ENCODE results near the gene ENOX1.

The ENOX1 gene

DNA sequence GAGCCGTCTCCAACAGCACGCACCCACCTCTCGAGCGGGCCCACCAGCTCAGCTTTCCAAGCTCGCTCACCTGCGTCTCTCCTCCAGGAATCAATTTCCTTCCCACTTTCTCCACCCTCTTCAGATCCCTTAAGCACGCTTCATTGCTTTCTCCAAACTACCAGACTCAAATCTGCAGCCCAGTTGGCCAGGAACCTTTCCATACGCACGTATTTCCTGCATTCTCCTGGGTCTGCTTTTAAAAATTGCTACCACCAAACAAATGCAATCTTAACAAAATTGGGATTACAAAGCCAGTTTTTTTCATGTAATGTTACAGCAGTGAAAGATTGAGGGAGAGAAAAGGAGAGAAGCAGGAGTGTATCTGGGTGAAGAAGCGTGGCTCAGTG, 1.5 kb downstream of the ENOX1 start:
- DNase-seq: no peak

DNA sequence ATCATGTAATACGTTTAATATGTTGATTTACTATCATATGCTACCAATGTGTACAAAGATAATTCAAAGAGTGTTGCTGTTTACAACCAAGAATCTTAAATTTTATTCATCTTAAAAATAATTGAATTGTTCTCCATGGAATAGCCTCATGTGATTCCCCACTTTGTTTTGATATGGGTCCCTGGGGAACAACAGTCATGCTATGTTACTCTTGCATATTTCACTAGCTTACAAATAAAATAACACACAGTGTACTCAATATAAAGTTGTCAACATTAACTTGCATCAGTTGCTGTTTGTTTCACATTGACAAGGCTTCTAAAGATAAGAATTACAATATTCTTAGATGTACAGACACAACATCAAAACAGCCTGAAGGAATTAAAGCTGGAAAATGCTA, 2.3 kb downstream of the ENOX1 start:
- DNase-seq: no peak

DNA sequence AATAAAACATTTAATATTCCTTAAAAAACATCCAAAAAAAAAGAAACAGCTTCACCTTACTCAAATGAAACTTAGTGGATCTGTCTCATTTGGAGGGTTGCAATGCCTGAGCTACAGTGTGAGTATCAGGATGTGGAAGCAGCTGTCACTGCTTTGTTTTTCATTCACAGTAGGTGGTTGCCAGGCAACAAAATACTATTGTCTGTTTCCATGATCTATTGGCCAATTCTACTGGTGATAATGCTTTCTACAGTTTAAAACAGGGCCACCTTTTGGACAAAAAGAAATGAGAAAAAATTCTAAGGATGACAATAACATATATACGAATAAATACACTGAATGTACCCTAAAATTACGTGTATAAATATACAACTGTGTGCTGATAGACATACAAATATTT, 3.0 kb downstream of the ENOX1 start:
- DNase-seq: no peak

DNA sequence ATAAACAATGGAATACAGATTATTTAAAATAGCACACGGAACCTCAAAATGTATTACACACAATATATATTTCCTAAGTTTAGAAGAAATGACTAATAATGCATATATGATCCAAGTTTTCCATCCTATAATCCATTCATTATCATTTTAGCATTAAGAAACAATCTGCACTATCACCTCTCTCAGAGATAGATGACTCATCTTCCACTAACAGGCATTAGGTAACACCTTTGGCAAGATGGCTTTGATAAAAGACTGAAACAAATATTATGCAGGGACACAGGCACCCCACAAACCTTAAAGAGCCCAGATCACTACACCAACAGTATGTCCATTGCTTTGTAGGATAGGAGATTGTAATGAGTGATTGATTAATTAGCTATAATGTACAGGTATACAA, 4.1 kb downstream of the ENOX1 start:
- DNase-seq: no peak

DNA sequence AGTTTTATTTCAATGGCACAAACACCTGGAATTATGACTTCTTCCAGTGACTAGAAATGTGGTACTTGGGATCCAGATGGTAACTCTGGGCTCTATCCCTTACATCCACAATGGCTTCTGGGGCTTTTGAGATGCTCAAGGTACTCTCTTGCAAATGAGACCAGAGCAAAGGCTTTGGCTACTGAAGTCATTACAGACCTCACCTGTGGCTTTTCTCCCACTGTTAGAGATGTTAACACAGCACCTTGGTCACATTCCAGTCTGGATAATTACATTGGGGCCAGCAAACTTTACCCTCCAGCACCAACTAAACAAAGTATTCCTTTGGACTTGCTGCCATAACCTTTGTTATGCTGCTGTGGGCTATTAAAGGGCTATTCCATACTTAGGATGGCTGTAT, 6.1 kb downstream of the ENOX1 start:
- DNase-seq: no peak

DNA sequence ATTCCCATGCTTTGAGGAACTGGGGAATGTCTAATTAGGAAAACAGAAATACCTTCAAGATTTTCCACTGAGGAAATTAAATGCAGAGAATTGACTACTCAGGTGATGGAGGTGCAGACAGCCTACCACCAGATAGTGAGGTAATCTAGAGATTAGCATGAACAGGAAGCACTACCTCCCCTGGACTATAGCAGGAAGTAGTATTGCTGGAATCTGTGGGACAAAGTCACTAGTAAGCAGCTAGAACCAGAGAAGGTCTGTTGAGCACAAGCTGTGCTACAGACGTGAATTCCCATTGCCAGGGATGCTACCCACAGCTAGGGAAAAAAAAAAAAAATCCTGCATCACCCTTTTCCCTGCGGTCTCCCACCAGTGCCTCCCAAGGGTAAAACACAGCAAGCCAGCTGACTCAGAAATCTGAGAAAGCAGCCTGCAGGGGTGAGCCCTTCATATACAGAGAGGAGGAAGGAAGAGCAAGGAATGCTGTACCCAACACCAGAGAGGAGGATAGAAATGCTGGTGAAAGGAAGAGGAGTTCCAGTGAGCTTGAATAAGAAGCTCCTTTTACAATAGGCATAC, 10.2 kb downstream of the ENOX1 start:
- no peak for DNase-seq

DNA sequence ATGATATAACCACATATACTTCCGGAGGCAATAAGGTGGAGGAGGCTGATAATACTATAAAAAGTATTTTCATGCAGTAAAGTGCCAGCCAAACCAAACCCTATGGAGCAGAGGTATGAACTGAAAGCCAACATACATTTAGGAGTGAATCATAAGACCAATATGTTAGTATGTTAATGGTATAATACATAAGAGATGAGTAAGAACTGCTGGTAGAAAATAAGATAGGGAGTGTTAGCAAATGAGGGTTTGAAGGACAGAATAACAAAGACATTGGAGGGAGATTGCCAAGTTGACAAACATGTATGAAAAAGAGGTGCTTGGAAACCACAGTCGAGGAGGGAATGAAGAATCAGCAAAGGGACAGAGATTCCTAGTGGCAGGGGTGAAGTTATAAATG, 10.8 kb downstream of the ENOX1 start:
- DNase-seq: no peak

DNA sequence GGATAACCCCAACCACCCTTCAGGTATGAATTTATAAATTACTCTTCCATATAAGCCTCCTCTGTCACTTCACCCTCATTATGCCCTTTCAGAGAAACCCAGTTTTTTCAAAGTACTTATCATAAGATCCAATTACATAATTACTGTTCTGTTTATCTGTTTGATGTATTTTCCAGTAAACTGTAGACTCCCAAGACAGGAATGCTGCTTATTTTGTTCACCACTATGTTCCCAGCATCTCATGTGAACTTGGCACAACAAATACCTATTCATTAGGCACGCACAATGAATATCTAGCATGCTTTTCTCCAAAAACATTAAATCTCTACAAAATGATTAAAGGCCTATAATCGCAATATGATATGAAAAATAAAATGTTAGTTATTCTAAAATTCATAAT, 13.2 kb downstream of the ENOX1 start:
- no peak for DNase-seq

DNA sequence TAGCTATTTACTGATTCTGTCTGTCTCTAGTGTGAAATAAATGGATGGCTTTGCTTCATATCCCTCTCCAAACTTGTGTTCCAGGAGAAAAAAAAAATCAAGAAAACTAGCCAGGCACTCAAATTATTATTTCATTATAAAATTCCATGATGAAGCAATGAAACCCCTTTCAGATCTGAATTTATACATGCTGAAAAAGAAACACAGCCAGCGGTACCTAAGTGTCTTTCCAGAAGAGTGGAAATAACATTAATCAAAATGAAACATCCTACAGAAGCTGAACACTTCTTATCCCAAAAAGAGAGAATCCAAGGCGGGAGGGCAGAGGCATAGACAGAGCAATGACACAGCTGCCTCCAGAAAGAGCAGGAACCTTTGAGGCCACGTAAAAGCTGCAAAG, 15.9 kb downstream of the ENOX1 start:
- no peak for DNase-seq

DNA sequence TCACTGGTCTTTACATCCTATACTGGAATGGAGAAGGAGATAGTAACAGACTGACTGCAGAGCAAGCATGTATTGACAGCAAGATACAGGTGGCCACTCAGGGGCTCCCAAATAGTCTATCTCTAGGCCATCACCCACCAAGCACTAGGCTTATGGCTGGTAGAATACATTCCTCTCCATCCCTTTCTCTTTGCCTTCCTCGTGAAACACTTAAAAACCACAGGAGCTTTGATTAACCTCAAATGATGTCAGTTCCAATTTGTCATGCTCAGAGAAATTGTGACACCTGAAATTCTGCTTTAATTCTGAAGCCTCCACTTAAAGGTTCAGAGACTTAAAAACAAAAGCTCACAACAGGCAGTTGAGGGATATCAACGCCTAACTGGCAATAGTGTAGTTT, 17.2 kb downstream of the ENOX1 start:
- DNase-seq: no peak

DNA sequence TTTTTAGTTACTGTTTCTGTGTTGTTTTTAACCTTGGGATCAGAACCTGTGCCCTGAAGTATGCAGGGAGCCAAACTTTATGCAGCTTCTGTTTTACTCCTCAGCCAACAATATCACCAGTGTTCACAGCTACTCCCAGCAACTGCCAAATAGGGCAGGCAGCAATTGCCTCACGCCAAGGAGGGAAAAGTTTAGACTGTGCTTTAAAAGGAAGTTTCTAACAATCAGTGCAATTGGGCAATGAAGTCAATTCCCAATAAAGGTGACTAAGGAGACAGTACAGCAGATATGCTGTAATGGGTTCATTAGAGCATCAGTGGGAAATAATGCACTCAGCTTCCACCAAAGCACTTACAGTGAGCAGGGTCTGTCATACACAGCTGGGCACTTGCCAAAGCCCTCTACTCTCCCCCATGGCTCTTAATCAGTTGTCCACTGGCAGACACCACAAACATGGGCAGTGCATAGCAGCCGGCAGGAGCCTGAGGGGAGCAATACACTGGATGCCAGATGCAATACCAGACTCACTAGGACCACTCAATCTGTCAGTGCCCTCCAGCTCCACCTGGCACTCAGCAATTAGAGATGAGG, 19.3 kb downstream of the ENOX1 start:
- DNase-seq: no peak

DNA sequence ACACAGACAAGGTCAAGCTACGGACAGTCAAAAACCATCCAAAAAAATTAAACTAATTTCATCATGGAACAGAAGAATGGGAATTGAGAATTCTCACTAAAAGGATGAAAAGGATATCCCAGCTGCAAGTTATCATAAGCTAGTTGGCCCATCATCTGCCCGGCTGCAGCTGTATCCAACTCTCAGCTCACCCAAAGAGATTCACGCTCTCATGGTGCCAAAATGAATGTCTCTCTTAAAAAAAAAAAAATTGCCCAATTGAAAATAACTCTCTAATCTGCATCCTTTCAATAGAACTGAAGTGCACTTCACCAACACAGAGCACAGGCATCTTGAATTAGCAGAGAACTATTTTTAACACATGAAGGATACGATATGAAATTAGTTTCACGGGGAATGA, 20.0 kb downstream of the ENOX1 start:
- no peak for DNase-seq

DNA sequence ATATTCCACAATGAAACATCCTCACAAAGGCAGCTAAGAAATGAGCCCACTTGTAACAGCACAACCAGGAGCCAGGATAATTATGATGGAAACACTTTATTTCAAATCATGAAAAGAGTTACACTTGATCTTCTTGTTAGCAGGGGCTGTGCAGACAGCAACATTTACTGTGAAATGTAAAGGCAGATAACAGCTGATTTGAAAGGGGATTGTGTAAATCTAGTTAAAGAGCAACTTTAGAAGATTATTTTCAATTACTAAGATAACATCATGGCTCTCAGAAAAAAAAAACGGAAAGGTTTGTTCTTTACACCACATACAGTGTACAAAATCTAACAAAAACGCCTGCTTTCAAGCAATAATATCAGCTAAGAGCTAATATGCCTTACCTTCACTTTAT, 22.4 kb downstream of the ENOX1 start:
- DNase-seq: no peak

DNA sequence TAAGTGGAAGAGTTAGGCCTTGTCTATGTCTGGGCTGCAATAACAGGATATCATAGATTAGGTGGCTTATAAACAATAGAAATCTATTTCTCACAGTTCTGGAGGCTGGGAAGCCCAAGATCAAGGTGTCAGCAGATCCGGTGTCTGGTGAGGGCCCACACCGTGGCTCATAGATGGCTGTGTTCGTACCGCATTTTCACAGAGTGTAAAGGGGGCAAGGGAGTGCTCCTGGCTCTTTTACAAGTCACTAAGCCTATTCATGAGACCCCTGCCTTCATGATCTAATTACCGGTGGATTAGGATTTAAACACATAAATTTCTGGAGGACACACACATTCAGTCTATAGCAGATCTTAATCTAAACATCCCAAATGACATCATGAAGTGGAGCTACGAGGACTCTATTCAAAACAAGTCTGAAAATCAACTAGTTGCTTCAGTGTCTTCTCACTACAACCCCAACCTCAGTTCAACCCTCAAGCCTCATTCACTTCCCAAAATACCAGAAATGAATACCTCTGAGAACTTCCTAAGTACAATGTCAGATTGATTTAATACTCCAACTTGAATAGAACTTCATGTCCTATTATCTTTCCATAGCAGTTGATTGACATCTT, 23.5 kb downstream of the ENOX1 start:
- DNase-seq: no peak

DNA sequence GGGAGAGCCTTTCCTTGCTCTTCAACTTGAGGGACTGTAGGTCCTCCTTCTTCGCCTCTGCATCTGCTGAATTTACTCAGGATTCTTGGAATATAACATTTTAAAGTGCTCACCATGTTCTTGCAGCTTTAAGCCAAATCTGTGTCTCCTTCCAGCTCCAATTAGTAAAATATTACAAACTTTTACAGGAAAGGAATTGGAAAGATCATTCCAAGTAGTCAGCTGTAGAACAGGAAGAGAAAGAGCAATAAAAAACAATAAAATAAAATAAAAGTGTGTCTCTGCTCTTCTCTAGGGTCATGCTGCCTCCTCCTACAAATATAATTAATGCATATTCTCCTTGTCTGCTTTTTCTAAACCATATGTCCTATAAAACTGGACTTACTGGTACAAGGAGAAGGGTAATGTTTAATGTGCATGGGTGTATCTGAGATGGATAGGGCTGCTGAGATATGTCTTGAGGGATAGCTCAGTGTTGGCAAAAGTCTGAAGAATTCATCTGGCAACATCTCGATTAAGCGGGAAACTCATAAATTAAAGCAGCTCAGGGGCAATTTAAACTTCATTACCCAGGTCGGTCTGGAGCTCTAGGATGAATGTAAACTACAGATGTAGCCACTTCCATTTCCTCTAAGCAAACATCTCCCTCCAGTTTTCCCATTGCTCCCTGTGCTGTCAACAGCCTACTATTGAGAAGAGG, 25.0 kb downstream of the ENOX1 start:
- DNase-seq: no peak

DNA sequence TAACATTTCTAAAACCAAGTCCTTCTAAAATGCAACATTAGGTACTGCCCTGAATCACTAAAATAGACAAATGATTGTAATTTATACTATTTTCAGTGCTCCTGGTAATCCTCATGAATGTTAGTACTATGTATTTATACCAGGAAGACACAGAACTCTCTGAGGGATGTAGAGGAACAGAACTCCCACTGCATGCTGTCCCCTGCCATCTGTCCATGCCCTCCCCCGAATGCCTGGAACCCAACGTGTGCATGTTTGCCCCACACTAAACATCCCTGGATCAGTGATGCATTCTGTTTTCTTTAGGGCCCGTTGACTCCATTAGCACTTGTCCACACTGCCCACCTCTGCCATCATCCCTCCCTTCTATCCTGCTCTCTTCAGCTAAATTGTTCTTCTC, 26.5 kb downstream of the ENOX1 start:
- no peak for DNase-seq

DNA sequence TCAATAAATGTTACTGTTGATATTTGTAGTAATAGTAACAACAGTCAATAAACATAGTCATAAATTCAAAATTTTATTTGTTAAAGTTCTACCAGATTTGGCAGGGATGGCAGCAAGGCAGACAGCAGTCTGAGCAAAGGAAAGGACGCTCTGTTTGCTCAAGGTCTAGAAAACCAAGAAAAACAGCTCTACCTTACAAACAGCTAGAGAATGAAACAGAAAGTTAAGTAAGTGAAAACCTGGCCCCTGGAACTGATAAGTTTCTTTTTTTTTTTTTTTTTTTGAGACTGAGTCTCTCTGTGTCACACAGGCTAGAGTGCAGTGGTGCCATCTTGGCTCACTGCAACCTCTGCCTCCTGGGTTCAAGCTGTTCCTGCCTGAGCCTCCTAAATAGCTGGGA, 27.9 kb downstream of the ENOX1 start:
- no peak for DNase-seq

DNA sequence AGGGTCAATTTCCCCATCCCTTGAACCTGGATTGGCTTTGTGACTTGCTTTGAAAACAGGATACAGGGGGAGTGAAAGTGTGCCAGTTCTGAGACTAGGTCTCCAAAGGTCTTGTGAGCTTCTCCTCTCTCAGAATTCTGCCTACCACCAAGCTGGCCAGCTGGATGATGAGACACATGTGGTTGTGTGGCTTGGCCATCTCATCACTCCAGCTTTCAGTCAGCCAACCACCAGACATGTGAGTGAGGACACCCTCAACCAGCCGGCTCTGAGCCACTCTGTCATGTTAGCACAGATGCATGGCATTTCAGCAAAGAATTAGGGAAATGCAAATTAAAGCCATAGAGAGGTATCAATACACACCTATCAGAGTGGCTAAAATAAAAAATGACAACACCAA, 29.5 kb downstream of the ENOX1 start:
- no peak for DNase-seq

DNA sequence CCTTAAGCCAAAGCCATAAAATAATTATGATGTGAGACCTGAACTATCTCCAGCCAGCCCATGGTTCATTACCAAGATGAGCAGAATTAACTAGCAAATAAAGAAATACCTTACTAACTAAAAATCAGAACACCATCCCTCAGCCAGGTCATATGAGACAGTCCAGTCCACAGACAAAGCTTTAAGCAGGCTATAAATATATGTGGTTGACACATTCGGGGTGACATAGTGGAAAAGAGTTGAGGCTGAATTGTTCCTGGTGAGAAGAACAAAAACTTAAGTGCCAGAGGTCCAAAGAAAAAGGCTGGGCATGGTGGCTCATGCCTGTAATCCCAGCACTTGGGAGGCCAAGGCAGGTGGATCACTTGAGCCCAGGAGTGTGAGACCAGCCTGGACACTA, 30.9 kb downstream of the ENOX1 start:
- DNase-seq: no peak

DNA sequence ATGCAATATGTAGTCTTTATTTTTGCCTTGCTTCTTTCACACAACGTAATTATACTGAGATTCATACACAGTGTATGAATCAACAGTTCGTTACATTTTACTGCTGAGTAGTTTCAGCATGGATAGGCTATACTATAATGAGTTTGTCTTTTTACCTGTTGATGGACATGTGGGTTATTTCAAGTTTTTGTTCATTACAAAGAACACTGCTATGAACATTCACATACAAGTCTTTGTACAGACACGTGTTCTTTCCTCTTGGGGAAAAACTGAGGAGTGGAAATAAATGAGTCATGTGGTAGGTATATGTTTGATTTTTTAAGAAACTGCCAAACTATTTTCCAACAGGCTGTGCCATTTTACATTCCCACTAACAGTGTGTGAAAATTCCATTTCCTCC, 35.1 kb downstream of the ENOX1 start:
- DNase-seq: no peak

DNA sequence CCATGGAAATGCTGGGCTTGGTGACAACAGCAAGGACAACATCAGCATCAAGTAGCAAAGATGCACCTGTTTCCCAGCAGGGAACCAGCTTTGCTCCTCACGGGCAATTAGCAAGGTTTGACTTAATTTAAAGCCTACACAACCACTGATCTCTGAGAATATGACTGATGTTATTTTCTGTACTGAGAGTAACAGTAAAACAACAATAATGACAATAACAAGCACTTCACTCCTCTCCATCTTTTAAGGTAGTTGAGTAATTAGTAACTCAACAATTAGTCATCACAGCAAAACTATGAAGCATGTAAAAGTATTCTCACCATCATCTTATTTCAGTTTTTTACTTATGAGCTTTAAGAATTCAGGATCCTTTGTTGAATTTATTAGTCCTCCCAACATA, 37.3 kb downstream of the ENOX1 start:
- DNase-seq: no peak

DNA sequence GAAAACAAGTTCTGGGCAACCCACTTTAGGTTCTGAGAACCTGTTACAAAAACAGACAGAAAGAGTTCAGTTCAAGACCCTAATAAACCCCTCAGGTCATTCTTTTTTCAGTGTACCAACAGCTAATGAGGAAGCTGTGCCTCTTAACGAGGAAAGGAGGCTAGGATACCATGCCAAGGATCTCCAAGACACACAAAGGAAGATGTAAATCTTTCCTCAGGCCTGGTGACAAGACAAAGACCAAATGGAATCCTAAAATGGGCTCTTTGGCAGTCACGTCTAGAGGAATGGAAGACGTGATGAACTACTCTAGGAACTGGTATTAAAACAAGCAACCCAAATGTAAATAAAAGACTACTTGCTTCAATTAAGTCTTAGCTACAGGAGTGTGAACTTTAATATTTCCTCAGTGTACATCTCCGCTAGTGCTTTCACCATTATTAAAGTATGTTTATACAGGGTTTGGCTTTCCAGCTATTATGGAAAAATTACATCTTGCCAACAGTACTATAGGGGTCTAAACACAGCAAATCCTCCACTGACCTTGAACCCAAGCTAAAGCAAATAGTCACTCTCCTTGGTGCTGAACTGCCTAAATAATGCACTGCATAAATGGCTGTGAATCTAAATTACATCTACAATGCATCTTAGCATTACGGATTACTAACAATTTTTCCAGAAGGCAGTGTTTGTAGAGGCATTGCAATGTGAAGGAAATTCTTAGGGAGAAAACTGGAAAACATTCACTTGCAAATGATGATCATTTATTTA, 42.3 kb downstream of the ENOX1 start:
- no peak for DNase-seq

DNA sequence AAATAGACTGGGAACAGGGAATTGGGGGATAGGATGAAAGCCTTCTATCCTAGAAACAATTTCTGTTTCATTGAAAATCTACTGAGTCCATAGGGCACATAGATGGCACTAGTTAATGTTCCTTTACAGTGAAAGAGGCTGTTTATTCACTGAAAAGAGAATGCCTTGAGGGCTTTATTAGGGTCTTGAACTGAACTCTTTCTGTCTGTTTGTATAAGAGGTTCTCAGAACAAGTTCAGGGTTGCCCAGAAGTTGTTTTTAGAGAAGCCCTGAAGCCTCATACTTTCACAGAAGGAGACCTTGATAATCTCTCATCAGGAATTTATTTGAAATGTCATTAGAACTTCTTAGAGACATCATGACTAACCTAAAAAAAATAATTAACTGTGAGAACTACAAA, 43.9 kb downstream of the ENOX1 start:
- no peak for DNase-seq
